ENCODE measurements around the gene DAB2.

The DAB2 gene

GRCh38 chr5:39447059-39447458, 22.3 kb upstream of the DAB2 start:
- no peak for DNase-seq

GRCh38 chr5:39446231-39446630, 21.5 kb upstream of the DAB2 start:
- DNase-seq = no peak

- DNase-seq = no peak
Observed at GRCh38 chr5:39443911-39444310, 19.1 kb upstream of the DAB2 start.

GRCh38 chr5:39442991-39443390, 18.2 kb upstream of the DAB2 start:
- no peak for DNase-seq

- DNase-seq = no peak
Observed at GRCh38 chr5:39441838-39442237, 17.1 kb upstream of the DAB2 start.

GRCh38 chr5:39440958-39441624, 16.3 kb upstream of the DAB2 start:
- no peak for DNase-seq

GRCh38 chr5:39440192-39440957, 15.6 kb upstream of the DAB2 start:
- no peak for DNase-seq

- DNase-seq = no peak
Observed at GRCh38 chr5:39439582-39440162, 14.9 kb upstream of the DAB2 start.

GRCh38 chr5:39437467-39437866, 12.7 kb upstream of the DAB2 start:
- no peak for DNase-seq

GRCh38 chr5:39433848-39434247, 9.1 kb upstream of the DAB2 start:
- no peak for DNase-seq

GRCh38 chr5:39432696-39433530, 8.1 kb upstream of the DAB2 start:
- no peak for DNase-seq

- DNase-seq = no peak
Observed at GRCh38 chr5:39430461-39430860, 5.7 kb upstream of the DAB2 start.

GRCh38 chr5:39428640-39429039, 3.9 kb upstream of the DAB2 start:
- no peak for DNase-seq

GRCh38 chr5:39427633-39428032, 2.9 kb upstream of the DAB2 start:
- no peak for DNase-seq

- DNase-seq = no peak
Observed at GRCh38 chr5:39427229-39427628, 2.4 kb upstream of the DAB2 start.

GRCh38 chr5:39426746-39427105, 1.9 kb upstream of the DAB2 start:
- no peak for DNase-seq

GRCh38 chr5:39426051-39426745, 1.4 kb upstream of the DAB2 start:
- DNase-seq = no peak

GRCh38 chr5:39423331-39423751, 1.4 kb downstream of the DAB2 start:
- peak in 1 of 2 experiments; percentile 30 for DNase-seq

GRCh38 chr5:39422728-39423285, 2.0 kb downstream of the DAB2 start:
- DNase-seq = no peak

- DNase-seq = no peak
Observed at GRCh38 chr5:39422036-39422606, 2.7 kb downstream of the DAB2 start.

GRCh38 chr5:39420482-39421145, 4.2 kb downstream of the DAB2 start:
- DNase-seq = peak in 1 of 2 experiments; percentile 50
